Activated naive CD4-positive, alpha-beta T cell treated with anti-CD3 and anti-CD28 coated beads for 36 hours (primary cell): Measurements from ENCODE around the gene BCAS4. TPM values are rescaled to one million over a fixed set of nuclear protein-coding genes. Genes with fewer than 3 reads are reported as not detected.

Experiments
- CTCF ChIA-PET: fragments of 350-600 bp; sonication (Branson Sonifier 250); formaldehyde crosslinking; loops from one replicate; lab custom pipeline; 2021; ENCODE audit warnings: antibody characterized with exemption; lab: Charles Lee
- DNase-seq: peaks from one replicate; pipeline ENCODE4 v3.0.0-alpha.2; 2020
- H3K27ac Mint-ChIP-seq: one replicate; pipeline ENCODE4 v1.8.0; 2021; ENCODE audit warnings: mild to moderate bottlenecking, mixed read lengths
- H3K27me3 Mint-ChIP-seq: one replicate; pipeline ENCODE4 v1.8.0; 2021; ENCODE audit warnings: low read depth, mixed read lengths
- H3K36me3 Mint-ChIP-seq: one replicate; pipeline ENCODE4 v1.8.0; 2021; ENCODE audit warnings: low read depth, mixed read lengths
- H3K4me1 Mint-ChIP-seq: one replicate; pipeline ENCODE4 v1.8.0; 2021; ENCODE audit warnings: low read depth, mixed read lengths
- H3K4me3 Mint-ChIP-seq: one replicate; pipeline ENCODE4 v1.8.0; 2021; ENCODE audit warnings: mild to moderate bottlenecking, moderate library complexity, mixed read lengths
- H3K9me3 Mint-ChIP-seq: one replicate; pipeline ENCODE4 v1.8.0; 2021; ENCODE audit warnings: mixed read lengths
- intact Hi-C: fragments of 100-400 bp; cut with micrococcal nuclease; formaldehyde crosslinking; loops from one replicate; pipeline ENCODE4 v1.15.1; 2023
- total RNA-seq, 2 experiments: library from RNA; stranded (reverse); gene quantifications; one replicate each; pipeline ENCODE4 v1.2.3, GENCODE V29; 2021

Gene BCAS4
- total RNA-seq, 2 experiments from 2014 or later = 15.7 to 16.6 TPM

- DNase-seq = no peak
- Mint-ChIP-seq H3K36me3 (no peaks in the 10 kb centered on the region), H3K4me3 (no peak overlapping the region), H3K4me1 (no peaks in the 10 kb centered on the region), H3K27ac (no peak overlapping the region), H3K27me3 (no peaks in the 10 kb centered on the region), H3K9me3 (no peaks in the 10 kb centered on the region)
- CTCF ChIA-PET = no interaction called here
- intact Hi-C loops = no loop called here
These were observed 60.9 kb downstream of the BCAS4 start for GRCh38 chr20:50855498-50856474.

GRCh38 chr20:50856475-50857041 is 61.7 kb downstream of the BCAS4 start:
- intact Hi-C loops = no loop called here
- Mint-ChIP-seq H3K36me3 (no peaks in the 10 kb centered on the region), H3K4me1 (no peaks in the 10 kb centered on the region), H3K27ac (no peak overlapping the region), H3K9me3 (no peaks in the 10 kb centered on the region), H3K4me3 (no peak overlapping the region), H3K27me3 (no peaks in the 10 kb centered on the region)
- no peak for DNase-seq
- CTCF ChIA-PET = no interaction called here

GRCh38 chr20:50857348-50857747 is 62.5 kb downstream of the BCAS4 start:
- CTCF ChIA-PET = no interaction called here
- intact Hi-C loops = no loop called here
- H3K27me3 Mint-ChIP-seq = no peaks in the 10 kb centered on the region
- no peak overlapping the region for H3K27ac Mint-ChIP-seq
- no peak for DNase-seq
- H3K36me3 Mint-ChIP-seq = no peaks in the 10 kb centered on the region
- H3K9me3 Mint-ChIP-seq = no peaks in the 10 kb centered on the region
- no peaks in the 10 kb centered on the region for H3K4me1 Mint-ChIP-seq
- H3K4me3 Mint-ChIP-seq = no peak overlapping the region

GRCh38 chr20:50858525-50858924 is 63.7 kb downstream of the BCAS4 start:
- Mint-ChIP-seq H3K27me3 (no peaks in the 10 kb centered on the region), H3K9me3 (no peaks in the 10 kb centered on the region), H3K27ac (no peak overlapping the region), H3K4me1 (no peaks in the 10 kb centered on the region), H3K4me3 (no peak overlapping the region), H3K36me3 (no peaks in the 10 kb centered on the region)
- intact Hi-C loops = no loop called here
- CTCF ChIA-PET = interaction anchor here (0.6 kb wide), 1 partner anchor 9 kb away, joined by 3 read pairs; no protein-coding TSS in a partner anchor
- DNase-seq = no peak

- Mint-ChIP-seq H3K9me3 (no peaks in the 10 kb centered on the region), H3K4me3 (no peak overlapping the region), H3K27me3 (no peaks in the 10 kb centered on the region), H3K36me3 (no peaks in the 10 kb centered on the region), H3K27ac (no peak overlapping the region), H3K4me1 (no peaks in the 10 kb centered on the region)
- no peak for DNase-seq
- intact Hi-C loops = no loop called here
- CTCF ChIA-PET = interaction anchor here (0.6 kb wide), 1 partner anchor 8 kb away, joined by 3 read pairs; no protein-coding TSS in a partner anchor
These were observed 64.3 kb downstream of the BCAS4 start for GRCh38 chr20:50859161-50859560.

- Mint-ChIP-seq H3K27ac (no peak overlapping the region), H3K4me1 (no peaks in the 10 kb centered on the region), H3K9me3 (no peaks in the 10 kb centered on the region), H3K36me3 (no peaks in the 10 kb centered on the region), H3K4me3 (no peak overlapping the region), H3K27me3 (no peaks in the 10 kb centered on the region)
- CTCF ChIA-PET = no interaction called here
- no peak for DNase-seq
- intact Hi-C loops = no loop called here
These were observed 66.2 kb downstream of the BCAS4 start for GRCh38 chr20:50861012-50861411.

GRCh38 chr20:50862546-50862945 is 67.7 kb downstream of the BCAS4 start:
- Mint-ChIP-seq H3K27me3 (no peaks in the 10 kb centered on the region), H3K36me3 (no peaks in the 10 kb centered on the region), H3K9me3 (no peaks in the 10 kb centered on the region), H3K27ac (no peak overlapping the region), H3K4me3 (no peak overlapping the region), H3K4me1 (no peaks in the 10 kb centered on the region)
- intact Hi-C loops = no loop called here
- no peak for DNase-seq
- CTCF ChIA-PET = no interaction called here

- no peak for DNase-seq
- intact Hi-C loops = no loop called here
- Mint-ChIP-seq H3K4me1 (no peaks in the 10 kb centered on the region), H3K36me3 (no peaks in the 10 kb centered on the region), H3K4me3 (no peak overlapping the region), H3K9me3 (no peaks in the 10 kb centered on the region), H3K27ac (no peak overlapping the region), H3K27me3 (no peaks in the 10 kb centered on the region)
- CTCF ChIA-PET = no interaction called here
These were observed 70.3 kb downstream of the BCAS4 start for GRCh38 chr20:50865114-50865513.

- Mint-ChIP-seq H3K36me3 (no peaks in the 10 kb centered on the region), H3K4me1 (no peaks in the 10 kb centered on the region), H3K27ac (no peak overlapping the region), H3K4me3 (no peak overlapping the region), H3K9me3 (no peaks in the 10 kb centered on the region), H3K27me3 (no peaks in the 10 kb centered on the region)
- DNase-seq = no peak
- intact Hi-C loops = no loop called here
- CTCF ChIA-PET = interaction anchor here (0.7 kb wide), 1 partner anchor 116 kb away, joined by 3 read pairs; no protein-coding TSS in a partner anchor
These were observed 70.7 kb downstream of the BCAS4 start for GRCh38 chr20:50865591-50865990.

GRCh38 chr20:50866036-50866685 is 71.3 kb downstream of the BCAS4 start:
- H3K36me3 Mint-ChIP-seq = no peaks in the 10 kb centered on the region
- no peak overlapping the region for H3K4me3 Mint-ChIP-seq
- H3K27ac Mint-ChIP-seq = no peak overlapping the region
- H3K27me3 Mint-ChIP-seq = no peaks in the 10 kb centered on the region
- CTCF ChIA-PET = interaction anchor here (0.7 kb wide), 1 partner anchor 116 kb away, joined by 3 read pairs; no protein-coding TSS in a partner anchor
- no peaks in the 10 kb centered on the region for H3K9me3 Mint-ChIP-seq
- no peak for DNase-seq
- H3K4me1 Mint-ChIP-seq = no peaks in the 10 kb centered on the region
- intact Hi-C loops = no loop called here

- no peaks in the 10 kb centered on the region for H3K36me3 Mint-ChIP-seq
- no peak overlapping the region for H3K4me3 Mint-ChIP-seq
- H3K27me3 Mint-ChIP-seq = no peaks in the 10 kb centered on the region
- no peaks in the 10 kb centered on the region for H3K4me1 Mint-ChIP-seq
- intact Hi-C loops = no loop called here
- no peak for DNase-seq
- no peaks in the 10 kb centered on the region for H3K9me3 Mint-ChIP-seq
- CTCF ChIA-PET = interaction anchor here (0.6 kb wide), 1 partner anchor 8 kb away, joined by 3 read pairs; no protein-coding TSS in a partner anchor
- no peak overlapping the region for H3K27ac Mint-ChIP-seq
These were observed 72.0 kb downstream of the BCAS4 start for GRCh38 chr20:50866831-50867230.

- intact Hi-C loops = no loop called here
- Mint-ChIP-seq H3K4me3 (no peak overlapping the region), H3K9me3 (no peaks in the 10 kb centered on the region), H3K36me3 (no peaks in the 10 kb centered on the region), H3K27me3 (no peaks in the 10 kb centered on the region), H3K4me1 (no peaks in the 10 kb centered on the region), H3K27ac (no peak overlapping the region)
- DNase-seq = no peak
- CTCF ChIA-PET = no interaction called here
These were observed 72.9 kb downstream of the BCAS4 start for GRCh38 chr20:50867805-50868204.
